Lower lobe of right lung (tissue), 2 donors: Measurements from ENCODE around the gene SLFN11. TPM values are rescaled to one million over a fixed set of nuclear protein-coding genes. Genes with fewer than 3 reads are reported as not detected.

Experiments used
- ATAC-seq, 2 donors: fragments of 200-7000 bp; cut with Tn5 transposase; one replicate each; pipeline ENCODE4 v1.9.1; 2020 to 2022; ENCODE audit warnings: mild to moderate bottlenecking in 2 of 2, moderate library complexity in 2 of 2
- DNase-seq: peaks from one replicate; pipeline ENCODE4 v3.0.0-alpha.2; 2020
- H3K27ac ChIP-seq: fragments of 200-600 bp; one replicate; pipeline ENCODE4 v1.8.0; 2022
- H3K27me3 ChIP-seq: fragments of 200-600 bp; one replicate; pipeline ENCODE4 v1.8.0; 2022; ENCODE audit warnings: low read depth
- H3K36me3 ChIP-seq: fragments of 200-600 bp; one replicate; pipeline ENCODE4 v1.8.0; 2022; ENCODE audit warnings: mild to moderate bottlenecking
- H3K4me1 ChIP-seq: fragments of 200-600 bp; one replicate; pipeline ENCODE4 v1.8.0; 2022
- H3K4me3 ChIP-seq: fragments of 200-600 bp; one replicate; pipeline ENCODE4 v1.8.0; 2022; ENCODE audit warnings: mild to moderate bottlenecking
- H3K9me3 ChIP-seq: fragments of 200-600 bp; one replicate; pipeline ENCODE4 v1.8.0; 2022
- CTCF ChIP-seq: fragments of 200-600 bp; IDR thresholded peaks from one replicate; pipeline ENCODE4 v1.8.0; 2022; ENCODE audit warnings: antibody characterized with exemption, mild to moderate bottlenecking
- intact Hi-C: fragments of 100-400 bp; cut with DNase I; formaldehyde crosslinking; loops from one replicate; pipeline ENCODE4 v1.11.0; 2022
- total RNA-seq: library from RNA; stranded (reverse); fragmentation: NEBNext Ultra II Directional; extraction: Animal tissue kit (Norgen Biotek cat#: 25700); gene quantifications from one replicate; pipeline ENCODE4 v1.2.1, GENCODE V29; 2021
- donor health status: DM: no; HTN: yes; CAD: no; lungs with severe emphysema.

The SLFN11 gene
- total RNA-seq, 1 donor from 2014 or later = 118 TPM

DNA sequence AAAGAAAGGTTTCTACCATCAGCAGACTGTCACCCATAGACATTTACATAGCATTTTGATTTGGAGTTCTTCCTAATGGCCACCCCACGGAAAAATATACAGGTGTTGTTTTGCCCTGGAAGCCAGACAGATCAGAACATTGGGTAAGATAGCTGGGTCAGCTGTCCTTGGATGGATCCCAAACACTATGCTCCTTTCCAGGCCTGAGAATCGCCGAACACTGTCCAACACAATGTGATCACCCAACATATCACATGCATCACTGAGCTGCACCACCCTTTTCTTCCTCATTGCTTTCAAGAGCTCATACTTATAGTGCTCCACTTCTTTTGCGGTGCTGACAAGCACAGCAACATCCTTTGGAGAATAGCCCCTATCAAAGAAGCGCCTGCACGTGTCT is 21.1 kb downstream of the SLFN11 start:
- peaks cover 58% of the 10 kb centered on the region for H3K36me3 ChIP-seq
- no peak overlapping the region for H3K27ac ChIP-seq
- TF ChIP-seq CTCF = no peak
- ATAC-seq (no peak), DNase-seq (no peak)
- no peak overlapping the region for H3K4me3 ChIP-seq
- no peaks in the 10 kb centered on the region for H3K9me3 ChIP-seq
- intact Hi-C loops = no loop called here
- H3K4me1 ChIP-seq = peaks cover 1% of the 10 kb centered on the region
- H3K27me3 ChIP-seq = no peaks in the 10 kb centered on the region

DNA sequence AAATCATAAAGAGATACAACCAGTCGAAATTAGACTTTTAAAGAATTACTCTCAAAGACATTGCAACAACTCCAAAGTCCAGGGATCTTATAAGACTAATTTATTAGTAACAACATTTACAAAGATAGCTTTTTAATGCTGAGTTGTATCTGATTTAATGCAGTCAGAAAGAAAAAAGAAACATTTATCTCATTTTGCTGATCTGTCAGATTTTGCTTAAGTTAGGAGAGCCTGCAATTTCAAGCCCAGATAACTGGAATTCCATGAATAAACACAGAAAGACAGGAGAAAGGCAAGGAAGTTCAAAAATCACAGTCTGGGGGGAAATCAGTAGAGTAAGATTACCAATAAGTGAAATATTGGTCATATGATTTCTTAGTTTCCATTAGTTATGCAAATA is 22.9 kb downstream of the SLFN11 start:
- no peaks in the 10 kb centered on the region for H3K27me3 ChIP-seq
- no peak for TF ChIP-seq CTCF
- peaks cover 42% of the 10 kb centered on the region for H3K36me3 ChIP-seq
- peaks cover 19% of the 10 kb centered on the region for H3K4me1 ChIP-seq
- H3K27ac ChIP-seq = no peak overlapping the region
- no peaks in the 10 kb centered on the region for H3K9me3 ChIP-seq
- ATAC-seq (no peak), DNase-seq (no peak)
- intact Hi-C loops = no loop called here
- H3K4me3 ChIP-seq = no peak overlapping the region

- Histone ChIP-seq H3K9me3 (no peaks in the 10 kb centered on the region), H3K27ac (peak overlapping the region; percentile 80), H3K4me3 (peak overlapping the region; percentile 55), H3K27me3 (no peaks in the 10 kb centered on the region), H3K36me3 (peaks cover 4% of the 10 kb centered on the region), H3K4me1 (peaks cover 26% of the 10 kb centered on the region)
- DNase-seq (peak; percentile 85), ATAC-seq (peak; percentile 90 to 93)
- intact Hi-C loops = no loop called here
- TF ChIP-seq CTCF = no peak
These were observed 27.3 kb downstream of the SLFN11 start for GRCh38 chr17:35345926-35346771.

- intact Hi-C loops = no loop called here
- no peak for DNase-seq
- Histone ChIP-seq H3K4me3 (peak overlapping the region; percentile 55), H3K36me3 (no peaks in the 10 kb centered on the region), H3K27ac (peak overlapping the region; percentile 80), H3K27me3 (no peaks in the 10 kb centered on the region), H3K4me1 (peaks cover 26% of the 10 kb centered on the region), H3K9me3 (no peaks in the 10 kb centered on the region)
- no peak for TF ChIP-seq CTCF
- ATAC-seq = peak; percentile 14 to 25
These were observed 27.9 kb downstream of the SLFN11 start for GRCh38 chr17:35345445-35345925.

- TF ChIP-seq CTCF = no peak
- Histone ChIP-seq H3K27ac (no peak overlapping the region), H3K27me3 (no peaks in the 10 kb centered on the region), H3K9me3 (no peaks in the 10 kb centered on the region), H3K4me1 (peaks cover 26% of the 10 kb centered on the region), H3K4me3 (no peak overlapping the region), H3K36me3 (no peaks in the 10 kb centered on the region)
- DNase-seq (no peak), ATAC-seq (no peak)
- intact Hi-C loops = no loop called here
These were observed 29.2 kb downstream of the SLFN11 start for GRCh38 chr17:35344262-35344661.
